NB4 (cell line): ENCODE results near the gene ZNF512B.

Experiments
- TF ChIP-seq, protein P1 (sequence below): IDR thresholded peaks from 2 replicates; pipeline ENCODE4 v1.6.1; 2011; ENCODE audit warnings: low read depth, low read length
- TF ChIP-seq, protein P2 (sequence below): IDR thresholded peaks from one replicate; pipeline ENCODE4 v1.5.1; 2012; ENCODE audit warnings: low read depth, low read length

DNA sequence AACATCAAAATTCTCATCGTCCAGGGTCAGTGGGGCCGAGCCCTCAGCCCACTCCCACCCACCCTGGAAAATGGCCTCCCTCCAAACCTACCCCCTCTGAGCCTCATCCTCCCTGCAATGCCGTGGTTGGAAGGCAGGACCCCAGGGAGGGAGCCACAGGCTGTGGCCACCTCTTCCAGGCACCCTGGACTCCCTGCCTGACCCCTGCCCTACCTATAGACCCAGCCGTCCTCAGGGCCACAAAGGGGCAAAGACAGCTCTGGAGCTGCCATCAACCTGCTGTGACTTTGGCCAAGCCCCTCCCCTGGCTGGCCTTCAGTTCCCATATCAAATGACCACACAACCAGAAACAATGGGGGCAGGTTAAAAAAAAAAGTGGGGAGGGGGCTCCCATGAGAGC lies 11.3 kb downstream of the ZNF512B start:
- TF ChIP-seq, protein P1, sequence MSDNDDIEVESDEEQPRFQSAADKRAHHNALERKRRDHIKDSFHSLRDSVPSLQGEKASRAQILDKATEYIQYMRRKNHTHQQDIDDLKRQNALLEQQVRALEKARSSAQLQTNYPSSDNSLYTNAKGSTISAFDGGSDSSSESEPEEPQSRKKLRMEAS, result no peak
- TF ChIP-seq, protein P2, sequence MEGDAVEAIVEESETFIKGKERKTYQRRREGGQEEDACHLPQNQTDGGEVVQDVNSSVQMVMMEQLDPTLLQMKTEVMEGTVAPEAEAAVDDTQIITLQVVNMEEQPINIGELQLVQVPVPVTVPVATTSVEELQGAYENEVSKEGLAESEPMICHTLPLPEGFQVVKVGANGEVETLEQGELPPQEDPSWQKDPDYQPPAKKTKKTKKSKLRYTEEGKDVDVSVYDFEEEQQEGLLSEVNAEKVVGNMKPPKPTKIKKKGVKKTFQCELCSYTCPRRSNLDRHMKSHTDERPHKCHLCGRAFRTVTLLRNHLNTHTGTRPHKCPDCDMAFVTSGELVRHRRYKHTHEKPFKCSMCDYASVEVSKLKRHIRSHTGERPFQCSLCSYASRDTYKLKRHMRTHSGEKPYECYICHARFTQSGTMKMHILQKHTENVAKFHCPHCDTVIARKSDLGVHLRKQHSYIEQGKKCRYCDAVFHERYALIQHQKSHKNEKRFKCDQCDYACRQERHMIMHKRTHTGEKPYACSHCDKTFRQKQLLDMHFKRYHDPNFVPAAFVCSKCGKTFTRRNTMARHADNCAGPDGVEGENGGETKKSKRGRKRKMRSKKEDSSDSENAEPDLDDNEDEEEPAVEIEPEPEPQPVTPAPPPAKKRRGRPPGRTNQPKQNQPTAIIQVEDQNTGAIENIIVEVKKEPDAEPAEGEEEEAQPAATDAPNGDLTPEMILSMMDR, result no peak
